ES-I3 (cell line): ENCODE measurements around the gene IFNK.
"Not testable (repeated sequence)": the region's sequence is repeated elsewhere in the genome, so short reads cannot be mapped to it uniquely, and the experiment has no call there.

Experiments
- H3K36me3 ChIP-seq: 2 replicates; pipeline ENCODE4 v1.6.1; 2013; ENCODE audit warnings: mild to moderate bottlenecking, low read length, control low read depth, moderate library complexity; ENCODE audit not compliant: insufficient read depth
- H3K4me1 ChIP-seq: 2 replicates; pipeline ENCODE4 v1.6.1; 2013; ENCODE audit warnings: mild to moderate bottlenecking, control low read depth, low read length; ENCODE audit not compliant: insufficient read depth
- H3K9ac ChIP-seq: 2 replicates; pipeline ENCODE4 v1.6.1; 2013; ENCODE audit warnings: low read depth, mild to moderate bottlenecking, low read length, moderate library complexity
- H3K9me3 ChIP-seq: 2 replicates; pipeline ENCODE4 v1.6.1; 2013; ENCODE audit warnings: mild to moderate bottlenecking, low read length, moderate library complexity; ENCODE audit not compliant: control insufficient read depth, insufficient read depth

Gene IFNK

GRCh38 chr9:27497883-27498417 is 26.1 kb upstream of the IFNK start:
- no peaks in the 10 kb centered on the region for H3K9me3 ChIP-seq
- no peak overlapping the region for H3K9ac ChIP-seq
- H3K4me1 ChIP-seq = peaks cover 40% of the 10 kb centered on the region
- H3K36me3 ChIP-seq = no peaks in the 10 kb centered on the region

DNA sequence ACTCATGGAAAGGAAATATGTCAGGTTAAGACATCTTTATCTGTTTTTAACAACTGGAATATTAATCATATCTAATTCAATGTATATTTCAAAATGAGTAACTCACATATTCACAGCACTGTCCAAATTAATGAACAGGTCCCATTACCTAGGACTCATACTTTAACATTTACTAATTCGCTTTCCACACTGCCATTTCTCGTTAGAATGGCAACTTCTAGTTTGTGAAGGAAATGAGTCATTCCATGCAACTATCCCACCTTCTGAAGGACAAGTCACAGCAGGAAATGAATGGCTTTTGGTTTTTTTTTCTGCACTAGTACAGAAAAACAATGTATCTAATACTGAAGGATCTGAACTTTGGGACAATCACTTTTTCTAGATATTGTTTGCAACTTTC is 24.6 kb upstream of the IFNK start:
- Histone ChIP-seq H3K9me3 (no peaks in the 10 kb centered on the region), H3K9ac (no peak overlapping the region), H3K36me3 (no peaks in the 10 kb centered on the region), H3K4me1 (peaks cover 40% of the 10 kb centered on the region)

DNA sequence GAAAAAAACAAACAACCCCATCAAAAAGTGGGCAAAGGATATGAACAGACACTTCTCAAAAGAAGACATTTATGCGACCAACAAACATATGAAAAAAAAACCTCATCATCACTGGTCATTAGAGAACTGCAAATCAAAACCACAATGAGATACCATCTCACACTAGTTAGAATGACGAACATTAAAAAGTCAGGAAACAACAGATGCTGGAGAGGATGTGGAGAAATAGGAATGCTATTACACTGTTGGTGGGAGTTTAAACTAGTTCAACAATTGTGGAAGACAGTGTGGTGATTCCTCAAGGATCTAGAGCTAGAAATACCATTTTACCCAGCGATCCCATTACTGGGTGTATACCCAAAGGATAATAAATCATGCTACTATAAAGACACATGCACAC is 23.2 kb upstream of the IFNK start:
- not testable (repeated sequence) for H3K9me3 ChIP-seq, H3K36me3 ChIP-seq, H3K9ac ChIP-seq
- H3K4me1 ChIP-seq = peaks cover 33% of the 10 kb centered on the region

DNA sequence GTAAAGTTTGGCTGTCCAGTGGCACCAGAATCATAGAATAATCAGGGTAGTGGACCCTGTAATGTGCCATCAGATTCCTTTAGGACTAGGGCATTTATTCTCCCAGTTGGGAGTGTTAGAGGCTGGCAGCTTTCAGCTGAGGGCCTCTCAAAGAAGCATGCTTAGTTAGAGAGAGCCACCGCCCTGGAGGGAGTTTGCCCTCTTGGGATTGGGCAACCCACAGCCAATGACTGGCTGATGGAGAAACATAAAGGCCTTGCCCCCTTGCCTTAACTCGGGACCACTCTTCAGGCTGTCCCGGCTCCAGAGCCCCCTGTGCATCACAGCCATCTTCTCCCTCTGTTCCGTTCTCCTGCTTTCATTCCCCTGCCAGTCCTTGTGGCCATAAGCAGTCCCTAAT is 20.5 kb upstream of the IFNK start:
- H3K9ac ChIP-seq = no peak overlapping the region
- H3K9me3 ChIP-seq = no peaks in the 10 kb centered on the region

DNA sequence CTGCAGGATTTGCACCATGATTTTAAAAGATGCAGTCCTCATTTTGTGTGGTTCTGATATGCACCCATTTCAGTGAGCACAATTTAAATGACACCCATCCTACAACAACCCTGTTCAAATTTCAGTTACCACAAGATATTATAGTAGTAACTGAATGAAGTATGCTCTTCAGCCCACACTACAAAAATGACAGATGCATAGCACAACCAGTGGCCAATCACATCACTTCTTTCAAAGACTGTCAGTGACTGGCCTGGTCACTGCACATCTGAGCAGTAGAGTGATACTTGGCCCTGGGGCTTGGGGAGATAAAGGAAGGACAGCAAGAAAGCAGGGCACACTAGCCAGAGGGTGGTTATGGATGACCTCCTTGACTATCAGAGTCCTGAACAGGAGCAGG is 19.8 kb upstream of the IFNK start:
- no peaks in the 10 kb centered on the region for H3K9me3 ChIP-seq
- H3K4me1 ChIP-seq = peaks cover 7% of the 10 kb centered on the region
- H3K36me3 ChIP-seq = no peaks in the 10 kb centered on the region
- no peak overlapping the region for H3K9ac ChIP-seq

More for the DNA sequence above, 20.5 kb upstream of the IFNK start:
- Histone ChIP-seq H3K36me3 (no peaks in the 10 kb centered on the region), H3K4me1 (peaks cover 13% of the 10 kb centered on the region)

DNA sequence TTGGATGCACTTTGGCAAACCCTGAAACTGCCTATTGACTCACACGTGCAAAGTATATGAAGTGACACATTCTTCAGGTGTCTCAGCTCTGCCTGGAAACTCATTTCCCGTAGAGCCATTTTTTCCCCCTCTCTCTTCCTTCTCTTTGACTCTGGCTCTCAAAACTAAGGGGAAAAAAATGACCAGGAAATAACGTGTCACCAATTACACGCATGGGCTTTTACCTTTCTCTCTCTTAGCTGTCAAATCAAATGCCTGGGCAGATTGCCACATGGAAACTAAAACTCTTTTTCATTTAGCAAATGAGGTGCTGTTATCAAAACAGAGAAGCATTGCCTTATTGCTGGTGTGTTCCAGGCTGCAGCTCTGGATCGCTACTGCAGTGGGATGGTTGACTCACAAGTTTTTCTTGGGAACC is 18.3 kb upstream of the IFNK start:
- no peaks in the 10 kb centered on the region; the same call in 1 of the 2 replicates for H3K4me1 ChIP-seq
- H3K9ac ChIP-seq = no peak overlapping the region
- H3K36me3 ChIP-seq = no peaks in the 10 kb centered on the region
- no peaks in the 10 kb centered on the region for H3K9me3 ChIP-seq

- Histone ChIP-seq H3K9ac (no peak overlapping the region), H3K36me3 (no peaks in the 10 kb centered on the region), H3K4me1 (no peaks in the 10 kb centered on the region; the same call in 1 of the 2 replicates), H3K9me3 (no peaks in the 10 kb centered on the region)
These were observed 17.1 kb upstream of the IFNK start for GRCh38 chr9:27506981-27507380.

DNA sequence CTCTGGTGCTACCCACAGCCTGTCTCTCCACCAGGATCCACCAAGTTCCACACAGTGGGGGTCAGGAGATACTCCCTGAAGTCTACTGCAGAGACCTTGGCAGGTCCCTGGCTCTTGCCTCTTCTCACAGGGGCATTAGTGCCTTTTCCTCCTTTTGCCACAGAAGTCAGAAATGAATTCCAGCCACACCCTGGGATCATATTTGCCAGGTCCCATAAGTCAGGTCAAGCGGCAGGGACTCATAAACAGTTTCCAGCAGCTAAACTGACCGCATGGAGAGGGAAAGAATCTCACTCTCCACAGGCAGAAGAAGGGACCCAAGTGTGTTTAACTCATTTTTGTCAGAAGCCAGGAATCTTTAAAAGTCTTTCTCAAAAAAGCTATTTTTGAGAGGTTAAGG is 13.3 kb upstream of the IFNK start:
- Histone ChIP-seq H3K4me1 (no peaks in the 10 kb centered on the region), H3K9ac (no peak overlapping the region), H3K9me3 (no peaks in the 10 kb centered on the region), H3K36me3 (no peaks in the 10 kb centered on the region)

DNA sequence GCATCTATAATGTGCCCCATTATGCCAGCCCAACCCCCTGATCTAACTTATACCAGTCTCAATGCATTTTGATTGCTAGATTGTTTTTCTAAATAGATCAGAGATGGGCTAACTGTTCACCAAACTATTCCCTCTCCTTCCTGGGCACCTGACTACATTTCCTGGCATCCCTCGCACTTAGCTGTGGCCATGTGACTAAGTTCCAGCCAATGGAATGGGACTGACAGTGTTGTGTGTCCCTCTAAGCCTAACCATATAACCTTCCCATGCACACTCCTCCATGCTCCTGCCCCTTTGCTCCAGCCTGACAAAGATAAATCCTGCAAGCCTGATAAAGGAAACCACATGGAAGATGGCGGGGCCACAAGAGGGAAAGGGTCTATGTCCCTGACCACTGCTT is 12.3 kb upstream of the IFNK start:
- H3K4me1 ChIP-seq = no peaks in the 10 kb centered on the region
- H3K36me3 ChIP-seq = no peaks in the 10 kb centered on the region
- H3K9me3 ChIP-seq = no peaks in the 10 kb centered on the region
- H3K9ac ChIP-seq = no peak overlapping the region

DNA sequence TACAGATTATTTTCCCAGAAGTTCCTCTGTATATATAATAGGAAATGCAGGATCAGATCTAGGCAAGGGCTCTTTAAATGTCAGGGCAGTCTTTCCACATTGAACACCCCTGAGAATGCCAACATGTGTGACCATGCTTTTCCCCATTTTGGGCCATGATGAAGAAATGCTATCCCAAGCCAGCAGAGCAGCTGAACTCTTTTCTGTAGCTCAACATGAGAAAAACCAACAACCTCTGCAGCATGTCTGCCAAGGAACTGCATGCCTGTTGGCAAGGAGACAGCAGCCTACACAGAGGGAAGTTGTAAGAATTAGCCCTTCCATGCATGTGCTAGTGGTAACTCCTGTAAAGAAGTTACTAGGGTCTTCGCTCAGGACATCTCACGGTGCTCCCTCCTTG is 9.5 kb upstream of the IFNK start:
- H3K36me3 ChIP-seq = no peaks in the 10 kb centered on the region
- H3K9ac ChIP-seq = no peak overlapping the region
- H3K4me1 ChIP-seq = peaks cover 3% of the 10 kb centered on the region; the same call in 1 of the 2 replicates
- no peaks in the 10 kb centered on the region for H3K9me3 ChIP-seq

DNA sequence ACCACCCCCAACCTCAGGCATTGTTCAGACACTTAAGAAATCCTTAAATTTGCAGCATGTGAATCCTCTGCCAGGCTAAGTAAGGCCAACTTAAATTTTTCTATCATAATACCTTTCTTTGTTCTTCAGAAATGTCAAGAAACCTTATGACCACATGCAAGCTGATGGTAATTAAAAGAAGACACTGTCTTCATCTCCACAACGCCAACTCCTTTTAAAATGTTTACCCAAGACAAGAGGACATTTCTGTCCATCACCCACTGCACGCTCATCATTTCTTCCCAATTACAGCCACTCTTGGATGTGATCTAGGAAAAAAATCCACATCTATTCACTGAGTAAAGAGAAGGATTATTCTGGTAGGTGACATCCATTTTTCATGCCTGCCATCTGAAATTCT is 6.1 kb upstream of the IFNK start:
- Histone ChIP-seq H3K9me3 (no peaks in the 10 kb centered on the region), H3K36me3 (no peaks in the 10 kb centered on the region), H3K4me1 (peaks cover 15% of the 10 kb centered on the region), H3K9ac (no peak overlapping the region)

DNA sequence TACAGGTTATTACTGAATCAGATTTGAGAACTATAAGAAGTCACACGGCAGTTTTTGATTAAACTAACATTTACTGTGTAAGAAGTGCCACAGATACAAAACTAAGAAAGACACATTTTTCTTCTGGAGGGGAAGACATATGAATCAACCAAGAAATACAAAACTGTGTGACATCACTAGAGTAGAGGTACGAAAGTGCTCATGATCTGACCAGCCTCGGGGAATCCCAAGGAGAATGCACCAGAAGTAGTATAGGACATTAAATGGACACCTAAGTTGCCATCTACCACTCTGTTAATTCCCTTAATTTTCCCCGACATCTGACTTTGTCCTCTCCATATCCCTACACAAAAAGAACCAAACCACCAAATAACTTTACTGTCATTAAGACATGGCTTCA is 5.3 kb upstream of the IFNK start:
- no peak overlapping the region for H3K9ac ChIP-seq
- no peaks in the 10 kb centered on the region for H3K9me3 ChIP-seq
- peaks cover 23% of the 10 kb centered on the region for H3K4me1 ChIP-seq
- no peaks in the 10 kb centered on the region for H3K36me3 ChIP-seq

DNA sequence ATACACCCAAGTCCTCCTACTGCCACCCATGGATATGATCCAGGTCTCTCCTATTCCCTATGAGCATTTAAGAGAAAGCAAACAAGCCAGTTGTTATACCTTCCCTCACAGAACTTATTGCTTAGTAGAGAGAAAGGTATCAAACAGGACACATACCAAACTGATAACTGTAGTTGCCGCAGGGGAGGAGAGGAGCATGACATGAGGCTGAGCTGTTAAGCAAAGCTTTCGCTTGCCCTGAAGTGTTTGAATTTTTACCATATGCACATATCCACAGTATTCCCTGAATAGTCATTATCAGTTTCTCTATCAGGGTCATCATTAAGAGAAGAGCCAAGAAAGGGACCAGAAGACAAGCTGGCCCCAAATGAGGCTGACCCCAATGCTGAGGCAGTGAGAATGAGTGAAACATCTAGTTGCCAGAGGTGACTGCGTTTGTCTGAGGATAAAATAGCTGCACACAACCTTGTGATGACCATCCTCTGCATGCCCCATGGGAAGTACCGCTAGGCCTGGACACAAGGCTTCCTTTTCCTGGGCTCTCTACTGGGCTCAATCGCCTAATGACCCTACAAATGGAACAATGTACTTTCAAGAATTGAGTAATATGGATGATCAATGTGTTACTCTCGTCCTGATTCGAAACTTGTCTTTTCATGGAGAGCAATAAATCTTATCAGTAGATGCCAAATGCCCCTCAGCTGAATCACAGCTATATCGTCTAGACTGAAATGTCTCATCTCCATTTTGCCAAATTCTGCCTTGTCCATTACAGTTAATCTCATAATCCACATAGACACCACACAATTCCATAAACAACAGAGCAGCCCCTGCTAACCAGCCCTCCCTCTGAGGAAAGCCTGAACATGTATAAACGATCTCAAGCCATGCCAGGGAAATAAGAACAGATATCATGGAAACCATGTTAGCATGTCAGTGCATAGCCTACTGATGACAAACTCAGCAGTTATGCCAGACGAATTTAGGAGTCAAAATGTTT is 4.3 kb upstream of the IFNK start:
- H3K4me1 ChIP-seq = peaks cover 23% of the 10 kb centered on the region
- no peak overlapping the region for H3K9ac ChIP-seq
- H3K36me3 ChIP-seq = no peaks in the 10 kb centered on the region
- no peaks in the 10 kb centered on the region for H3K9me3 ChIP-seq

- Histone ChIP-seq H3K36me3 (no peaks in the 10 kb centered on the region), H3K9ac (no peak overlapping the region), H3K4me1 (peaks cover 23% of the 10 kb centered on the region), H3K9me3 (no peaks in the 10 kb centered on the region)
These were observed 3.1 kb upstream of the IFNK start for GRCh38 chr9:27520986-27521385.

GRCh38 chr9:27523141-27523540 is 949 bp upstream of the IFNK start:
- Histone ChIP-seq H3K9ac (no peak overlapping the region), H3K4me1 (peaks cover 23% of the 10 kb centered on the region), H3K9me3 (no peaks in the 10 kb centered on the region), H3K36me3 (no peaks in the 10 kb centered on the region)
